ENCODE data around the gene AKAP11.
A peak's percentile ranks its signal among the peaks of the same experiment; 100 is the strongest.

AKAP11 gene

GRCh38 chr13:42271337-42272114 lies 426 bp upstream of the AKAP11 start:
- DNase-seq (ENCODE audit: low spot score) (peak; percentile 91), FAIRE-seq (no peak)

- DNase-seq (ENCODE audit: low spot score) (no peak), FAIRE-seq (no peak)
Observed at GRCh38 chr13:42272804-42273175, 838 bp downstream of the AKAP11 start.

- FAIRE-seq: no peak
Observed at GRCh38 chr13:42274386-42275097, 2.6 kb downstream of the AKAP11 start.

GRCh38 chr13:42275098-42275471 lies 3.1 kb downstream of the AKAP11 start:
- DNase-seq (ENCODE audit: low spot score): no peak
- FAIRE-seq: no peak

More at GRCh38 chr13:42274386-42275097, 2.6 kb downstream of the AKAP11 start:
- DNase-seq (ENCODE audit: low spot score): no peak

GRCh38 chr13:42275506-42275905 lies 3.6 kb downstream of the AKAP11 start:
- DNase-seq (ENCODE audit: low spot score) (no peak), FAIRE-seq (no peak)

- FAIRE-seq: no peak
- no peak for DNase-seq (ENCODE audit: low spot score)
Observed at GRCh38 chr13:42276683-42277082, 4.7 kb downstream of the AKAP11 start.

GRCh38 chr13:42277618-42278276 lies 5.8 kb downstream of the AKAP11 start:
- no peak for DNase-seq (ENCODE audit: low spot score)
- no peak for FAIRE-seq

- DNase-seq (ENCODE audit: low spot score): no peak
- no peak for FAIRE-seq
Observed at GRCh38 chr13:42279080-42279479, 7.1 kb downstream of the AKAP11 start.

GRCh38 chr13:42279986-42280385 lies 8.0 kb downstream of the AKAP11 start:
- DNase-seq (ENCODE audit: low spot score): no peak
- no peak for FAIRE-seq

GRCh38 chr13:42280537-42280936 lies 8.6 kb downstream of the AKAP11 start:
- FAIRE-seq: no peak
- no peak for DNase-seq (ENCODE audit: low spot score)

- FAIRE-seq: no peak
- DNase-seq (ENCODE audit: low spot score): no peak
Observed at GRCh38 chr13:42283574-42283973, 11.6 kb downstream of the AKAP11 start.

- FAIRE-seq: no peak
- no peak for DNase-seq (ENCODE audit: low spot score)
Observed at GRCh38 chr13:42284068-42284467, 12.1 kb downstream of the AKAP11 start.

- DNase-seq (ENCODE audit: low spot score) (no peak), FAIRE-seq (no peak)
Observed at GRCh38 chr13:42298392-42298791, 26.4 kb downstream of the AKAP11 start.

- DNase-seq (ENCODE audit: low spot score): no peak
- FAIRE-seq: no peak
Observed at GRCh38 chr13:42305503-42305902, 33.6 kb downstream of the AKAP11 start.

- FAIRE-seq (no peak), DNase-seq (ENCODE audit: low spot score) (no peak)
Observed at GRCh38 chr13:42307461-42307860, 35.5 kb downstream of the AKAP11 start.

GRCh38 chr13:42312817-42313431 lies 41.0 kb downstream of the AKAP11 start:
- FAIRE-seq: no peak
- DNase-seq (ENCODE audit: low spot score): no peak

- DNase-seq (ENCODE audit: low spot score) (no peak), FAIRE-seq (no peak)
Observed at GRCh38 chr13:42318570-42318969, 46.6 kb downstream of the AKAP11 start.

GRCh38 chr13:42320375-42320787 lies 48.4 kb downstream of the AKAP11 start:
- FAIRE-seq: no peak
- no peak for DNase-seq (ENCODE audit: low spot score)

- DNase-seq (ENCODE audit: low spot score) (no peak), FAIRE-seq (no peak)
Observed at GRCh38 chr13:42322806-42323205, 50.9 kb downstream of the AKAP11 start.

GRCh38 chr13:42324704-42325103 lies 52.8 kb downstream of the AKAP11 start:
- DNase-seq (ENCODE audit: low spot score) (no peak), FAIRE-seq (no peak)

GRCh38 chr13:42327725-42328124 lies 55.8 kb downstream of the AKAP11 start:
- DNase-seq (ENCODE audit: low spot score) (no peak), FAIRE-seq (no peak)

GRCh38 chr13:42328672-42329071 lies 56.7 kb downstream of the AKAP11 start:
- no peak for FAIRE-seq
- DNase-seq (ENCODE audit: low spot score): no peak
